ENCODE results near the gene ODAPH.

- TF ChIP-seq POLR2A (IDR thresholded peaks at IDR 0.05) = no peak
- TF ChIP-seq CTCF (IDR thresholded peaks at IDR 0.05) = no peak
Observed at GRCh38 chr4:75593393-75593792, 37.5 kb downstream of the ODAPH start.

Measured in right lobe of liver (tissue), 4 donors.